GM21423 (cell line): ENCODE data around the gene POLD3.

Experiments used
- ATAC-seq: cut with Tn5 transposase; IDR thresholded peaks from one replicate; pipeline ENCODE4 v1.9.1; 2021; ENCODE audit warnings: mild to moderate bottlenecking, moderate library complexity; ENCODE audit not compliant: unreplicated experiment

The POLD3 gene, protein sequence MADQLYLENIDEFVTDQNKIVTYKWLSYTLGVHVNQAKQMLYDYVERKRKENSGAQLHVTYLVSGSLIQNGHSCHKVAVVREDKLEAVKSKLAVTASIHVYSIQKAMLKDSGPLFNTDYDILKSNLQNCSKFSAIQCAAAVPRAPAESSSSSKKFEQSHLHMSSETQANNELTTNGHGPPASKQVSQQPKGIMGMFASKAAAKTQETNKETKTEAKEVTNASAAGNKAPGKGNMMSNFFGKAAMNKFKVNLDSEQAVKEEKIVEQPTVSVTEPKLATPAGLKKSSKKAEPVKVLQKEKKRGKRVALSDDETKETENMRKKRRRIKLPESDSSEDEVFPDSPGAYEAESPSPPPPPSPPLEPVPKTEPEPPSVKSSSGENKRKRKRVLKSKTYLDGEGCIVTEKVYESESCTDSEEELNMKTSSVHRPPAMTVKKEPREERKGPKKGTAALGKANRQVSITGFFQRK

DNA sequence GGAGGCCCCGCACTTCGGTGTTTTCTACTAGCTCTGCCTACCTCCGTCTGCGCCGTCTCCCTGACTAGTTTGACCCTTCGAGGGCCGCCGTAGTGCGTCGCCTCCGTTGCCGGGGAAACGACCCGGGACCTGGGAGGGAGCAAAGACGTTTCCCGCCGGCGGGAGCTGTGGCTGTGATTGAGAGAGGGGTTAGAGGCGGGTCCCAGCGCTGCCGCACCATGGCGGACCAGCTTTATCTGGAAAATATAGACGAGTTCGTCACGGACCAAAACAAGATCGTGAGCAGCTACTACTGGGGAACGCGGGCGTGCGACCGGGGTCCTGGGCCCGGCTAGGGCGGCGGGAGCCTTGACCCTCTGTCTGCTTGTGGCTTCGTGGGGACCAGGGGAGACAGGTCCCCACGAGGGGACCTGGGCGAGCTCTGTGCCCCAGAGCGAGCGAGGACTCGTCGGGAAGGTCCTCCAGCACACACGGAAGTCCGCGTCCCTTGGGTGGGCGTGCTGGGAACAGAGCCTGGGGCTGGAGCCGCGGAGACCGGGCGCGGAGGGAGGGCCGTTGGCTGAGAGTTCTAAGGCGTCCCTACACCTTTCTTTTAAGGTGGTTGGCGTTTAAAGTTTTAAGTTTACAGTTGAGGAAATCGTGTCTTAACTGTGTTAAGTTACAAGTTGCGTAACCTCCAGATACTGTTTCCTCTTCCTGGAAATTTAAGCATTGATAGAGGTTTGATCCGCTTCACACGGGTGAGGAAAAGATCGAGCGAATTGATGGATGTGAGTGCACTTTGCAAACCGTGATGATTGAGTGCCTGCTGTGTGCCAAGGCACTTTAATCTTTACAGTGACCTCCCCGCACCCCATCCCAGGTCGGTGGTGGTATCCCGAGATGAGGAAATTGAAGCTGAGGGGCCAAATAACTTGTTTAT, at the start of gene POLD3:
TSS of gene POLD3 (plus strand) at position 142 of the 922 bp plus-strand sequence. CDS start at position 219, 77 bp downstream.
- ATAC-seq, result peak; percentile 95

DNA sequence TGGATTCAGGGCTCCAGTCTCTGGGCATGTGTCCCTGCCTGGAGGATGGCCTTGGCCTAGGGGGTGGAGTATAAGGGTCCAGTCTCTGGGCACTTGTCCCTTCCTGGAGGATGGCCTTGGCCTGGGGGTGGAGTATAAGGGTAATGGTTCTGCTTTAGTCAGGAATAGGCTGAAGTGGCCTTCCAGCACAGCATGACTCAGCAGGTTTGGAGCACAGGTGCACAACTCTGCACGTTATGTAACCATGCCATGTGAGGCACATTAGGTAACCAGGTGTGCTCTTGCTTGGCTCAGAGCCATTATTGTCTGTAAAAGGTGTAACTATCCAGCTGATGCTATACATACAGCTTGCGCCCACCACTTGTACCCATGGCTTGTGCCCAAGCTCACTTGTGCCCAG, 48.4 kb upstream of the POLD3 start:
- ATAC-seq, result no peak

DNA sequence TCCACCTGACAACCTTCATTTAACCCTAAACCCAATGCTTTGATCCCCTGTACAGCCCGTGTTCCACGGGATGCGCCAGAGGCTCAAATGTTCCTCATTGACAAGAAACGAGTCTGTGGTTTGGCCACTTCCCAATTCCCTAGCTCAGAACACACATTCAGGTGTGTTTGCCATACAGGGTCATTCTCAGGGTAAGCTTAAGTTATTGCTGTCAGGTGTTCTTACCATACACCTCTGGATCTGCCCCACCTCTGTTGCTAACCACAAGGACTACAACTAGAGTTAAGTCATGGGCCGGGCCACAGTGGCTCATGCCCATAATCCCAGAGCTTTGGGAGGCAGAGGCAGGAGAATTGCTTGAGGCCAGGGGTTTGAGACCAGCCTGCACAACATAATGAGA, 45.6 kb upstream of the POLD3 start:
- ATAC-seq, result no peak

DNA sequence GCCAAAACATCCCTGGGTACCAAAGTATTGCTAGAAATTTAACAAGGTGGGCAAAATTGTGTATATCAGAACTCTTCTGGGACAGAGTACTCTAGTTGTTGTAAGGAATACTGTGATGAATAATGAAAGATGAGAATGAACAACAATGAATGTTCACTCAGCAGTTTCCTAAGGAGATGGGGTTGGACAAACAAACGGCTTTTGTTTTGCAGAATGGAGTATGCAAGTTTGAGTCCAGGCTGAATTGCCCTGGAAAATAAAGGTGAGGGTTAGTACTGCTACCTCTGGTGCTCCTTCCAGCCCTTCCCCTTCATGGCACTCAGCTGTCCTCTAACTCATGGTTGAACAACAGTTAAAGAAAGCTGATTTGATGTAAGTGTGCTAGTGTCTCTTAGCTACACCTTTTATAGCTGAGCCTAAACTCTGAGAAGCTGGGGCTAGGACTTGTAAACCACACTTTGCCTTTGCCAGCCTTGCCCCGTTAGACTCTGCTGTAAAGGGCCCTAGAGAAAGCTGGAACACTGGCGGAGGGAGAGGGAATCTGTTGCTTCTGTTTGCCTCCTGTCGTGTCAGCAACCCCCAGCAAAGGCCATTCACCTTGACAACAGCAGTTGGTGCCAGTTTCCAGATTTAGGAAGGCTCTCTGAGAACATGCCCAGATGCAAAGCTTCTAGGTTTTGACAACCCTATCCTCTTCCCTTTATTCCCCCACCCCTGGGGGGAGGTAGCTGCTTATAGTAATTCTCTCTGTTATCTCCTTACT, 41.2 kb upstream of the POLD3 start:
- no peak for ATAC-seq

DNA sequence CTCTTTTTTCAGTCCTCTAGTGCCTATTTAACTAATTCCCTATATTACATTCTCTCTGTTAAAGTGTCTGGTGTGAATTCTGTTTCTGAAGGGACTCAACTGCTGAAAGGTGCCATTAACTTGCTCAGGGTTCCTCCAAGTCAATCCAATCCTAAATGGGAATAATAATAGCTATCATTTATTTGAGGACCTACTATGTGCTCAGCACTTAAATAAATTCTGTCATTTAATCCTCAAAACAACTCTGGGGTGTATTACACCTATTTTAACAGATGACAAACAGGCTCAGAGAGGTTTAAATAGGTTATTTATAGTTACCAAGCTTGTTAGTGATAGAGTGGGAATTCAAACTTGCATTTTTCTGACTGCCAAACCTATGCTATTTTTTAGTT, 40.6 kb upstream of the POLD3 start:
- ATAC-seq, result no peak

DNA sequence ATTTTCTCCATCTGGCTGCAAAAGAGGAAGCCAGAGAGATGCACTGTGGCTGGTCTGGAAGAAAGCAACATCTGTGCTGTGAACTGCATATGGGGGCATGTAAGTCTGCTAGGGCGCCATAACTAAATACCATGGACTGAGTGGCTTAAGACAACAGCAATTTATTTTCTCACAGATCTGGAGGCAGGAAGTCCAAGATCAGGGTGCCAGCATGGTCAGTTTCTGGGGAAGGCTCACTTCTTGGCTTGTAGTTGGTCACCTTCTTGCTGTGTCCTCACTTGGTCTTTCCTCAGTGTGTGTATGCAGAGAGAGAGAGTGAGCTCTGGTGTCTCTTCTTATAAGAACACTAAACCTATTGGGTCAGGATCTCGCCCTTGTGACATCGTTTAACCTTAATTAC, 34.9 kb upstream of the POLD3 start:
- no peak for ATAC-seq

DNA sequence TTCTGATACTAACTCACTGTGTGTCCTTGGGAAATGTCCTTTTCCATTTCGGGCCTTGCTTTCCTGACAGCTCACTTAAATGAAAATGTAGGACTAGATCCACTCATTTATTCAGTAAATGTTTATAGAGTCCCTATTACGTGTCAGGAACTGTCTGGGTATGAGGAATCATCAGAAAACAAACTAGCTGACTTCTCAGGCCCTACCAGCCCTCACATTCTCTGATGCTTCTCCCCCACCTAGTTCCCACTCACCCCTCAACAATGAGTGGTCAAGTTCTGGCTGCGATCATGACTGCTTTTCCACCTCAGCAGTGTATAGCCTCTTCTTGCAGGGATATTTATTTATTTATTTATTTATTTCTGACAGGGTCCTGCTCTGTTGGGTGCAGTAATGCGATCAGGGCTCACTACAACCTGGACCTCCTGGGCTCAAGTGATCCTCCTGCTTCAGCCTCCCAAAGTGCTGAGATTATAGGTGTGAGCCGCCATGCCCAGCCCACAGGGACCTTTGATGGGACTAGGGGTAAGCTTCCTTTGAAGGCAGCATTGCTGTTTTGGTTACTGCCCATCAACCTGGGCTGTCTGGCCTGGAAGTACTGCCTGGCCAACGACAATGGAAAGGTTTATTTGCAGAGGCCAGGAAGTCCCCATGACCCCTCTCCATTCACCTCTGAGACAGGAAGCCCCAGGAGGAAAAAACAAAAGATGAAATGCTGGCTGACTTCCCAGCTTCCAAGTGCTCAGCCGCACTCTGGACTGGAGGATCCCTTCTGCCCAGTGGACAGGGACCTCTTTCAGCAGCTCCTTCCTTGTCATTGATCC, 33.1 kb upstream of the POLD3 start:
- ATAC-seq, result no peak

DNA sequence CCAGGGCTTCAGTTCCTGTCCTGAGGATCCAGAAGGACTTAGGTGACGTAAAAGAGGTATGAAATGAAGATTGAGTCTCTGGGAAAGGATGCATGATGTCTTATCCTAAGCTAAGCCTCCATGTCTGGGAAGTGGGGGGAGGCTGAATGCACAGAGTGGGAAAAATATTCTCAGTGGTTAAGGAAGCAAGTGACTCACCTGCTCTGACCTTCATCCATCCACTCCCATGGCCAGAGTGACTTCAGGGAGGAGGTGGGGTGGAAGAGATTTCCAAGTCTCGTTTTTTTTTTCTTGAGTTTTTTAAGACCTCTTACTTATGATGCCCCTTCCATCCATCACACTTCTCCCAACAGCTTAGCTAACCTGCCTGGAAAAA, 32.5 kb upstream of the POLD3 start:
- ATAC-seq, result no peak

DNA sequence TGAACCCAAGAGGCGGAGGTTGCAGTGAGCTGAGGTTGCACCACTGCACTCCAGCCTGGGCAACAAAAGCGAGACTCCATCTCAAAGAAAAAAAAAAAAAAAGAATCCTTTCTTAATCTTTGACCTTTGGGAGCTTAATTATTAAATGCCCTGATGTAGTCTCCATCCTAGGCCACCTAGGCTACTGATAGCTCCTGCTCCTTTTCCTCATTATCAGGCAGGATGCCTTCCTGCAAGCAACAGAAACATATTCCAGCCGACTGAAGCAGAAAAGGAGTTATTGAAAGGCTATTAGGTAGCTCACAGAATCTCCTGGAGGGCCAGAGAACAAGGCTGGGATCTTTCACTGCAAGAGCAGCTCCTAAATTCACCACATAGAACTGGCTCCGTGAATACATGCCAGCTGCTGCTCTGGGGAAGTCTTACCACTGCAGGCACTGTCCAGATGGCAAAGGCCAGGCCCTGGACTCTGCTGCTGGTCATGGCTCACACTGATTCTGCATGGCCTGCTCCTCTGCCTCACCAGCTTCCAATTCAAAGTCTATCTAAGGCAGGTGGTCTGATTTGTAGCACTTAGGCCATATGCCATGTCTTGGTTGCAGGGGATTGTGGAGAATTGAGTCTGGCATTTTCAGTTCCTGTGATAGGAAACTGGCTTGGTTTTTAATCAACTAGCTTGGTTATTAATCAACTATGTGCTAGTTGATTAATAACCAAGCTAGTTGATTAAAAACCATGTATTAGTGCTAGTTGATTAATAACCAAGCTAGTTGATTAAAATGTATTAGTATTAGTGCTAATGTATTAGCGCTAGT, 26.0 kb upstream of the POLD3 start:
- ATAC-seq, result no peak

DNA sequence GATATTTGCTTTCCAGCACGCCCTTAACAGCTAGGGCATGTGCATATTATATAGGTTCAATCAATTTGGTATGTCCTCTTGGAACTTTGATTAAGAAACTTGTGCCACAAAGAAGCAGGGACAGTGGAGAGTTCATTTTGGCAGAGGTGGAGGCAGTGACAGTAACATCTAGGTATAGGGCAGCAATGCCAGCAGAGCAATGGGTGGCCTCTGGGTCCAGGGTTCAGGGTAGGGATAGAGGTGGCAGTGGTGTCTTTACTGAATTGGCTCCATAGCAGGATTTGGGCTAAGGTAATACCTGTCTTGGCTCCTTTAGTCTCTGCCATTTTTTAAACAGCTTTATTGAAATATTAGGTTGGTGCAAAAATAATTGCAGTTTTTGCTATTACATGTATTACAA, 24.4 kb upstream of the POLD3 start:
- ATAC-seq, result no peak

DNA sequence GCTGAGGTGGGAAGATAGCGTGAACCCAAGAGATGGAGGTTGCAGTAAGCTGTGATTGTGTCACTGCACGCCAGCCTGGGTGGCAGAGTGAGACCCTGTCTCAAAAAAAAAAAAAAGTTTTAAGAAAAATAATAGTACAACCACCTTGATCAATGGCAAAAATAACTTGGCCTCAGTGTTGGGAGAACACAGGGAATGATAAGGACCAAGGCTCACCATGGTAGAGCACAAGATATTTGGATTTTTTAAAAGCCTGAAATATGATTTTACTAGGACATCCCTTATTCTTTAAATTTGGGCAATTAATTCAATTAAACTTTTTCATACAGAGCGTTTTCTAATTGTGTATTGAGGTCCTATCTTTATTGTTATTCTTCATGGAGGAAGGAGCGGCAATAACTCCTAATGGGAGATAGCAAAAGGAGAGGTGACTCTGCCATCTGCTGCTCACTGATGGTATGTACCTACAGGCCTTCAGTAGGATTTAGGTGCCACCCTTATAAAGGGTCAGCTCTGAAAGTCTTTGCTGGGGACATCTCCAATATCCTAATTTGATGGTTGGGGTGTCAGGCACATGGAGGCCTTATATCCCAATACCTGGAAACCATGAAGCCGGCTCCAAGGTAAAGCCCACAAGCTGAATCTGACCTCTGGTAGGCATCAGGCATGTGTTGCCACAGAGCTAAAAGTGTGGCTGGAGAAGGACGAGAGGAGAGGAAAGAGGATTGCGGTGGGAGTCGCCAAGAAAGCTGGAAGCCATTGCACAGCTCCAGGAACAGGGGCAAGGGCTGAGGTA, 21.9 kb upstream of the POLD3 start:
- ATAC-seq, result no peak

DNA sequence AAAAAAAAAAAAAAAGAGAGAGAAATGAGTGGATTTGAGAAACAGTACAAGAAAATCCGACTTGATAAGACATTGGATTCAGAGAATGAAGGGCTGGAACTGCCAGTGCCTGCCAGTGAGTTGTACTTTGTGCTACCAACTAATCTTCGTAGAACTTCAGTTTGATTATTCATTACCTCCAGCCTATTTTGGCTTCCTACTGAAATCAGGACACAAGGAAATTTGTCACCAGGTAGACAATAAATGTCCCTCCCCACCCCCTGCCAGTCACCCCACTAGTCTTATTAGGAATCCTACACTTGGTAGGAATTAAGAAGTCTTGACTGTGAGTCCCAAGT, 21.4 kb upstream of the POLD3 start:
- no peak for ATAC-seq

DNA sequence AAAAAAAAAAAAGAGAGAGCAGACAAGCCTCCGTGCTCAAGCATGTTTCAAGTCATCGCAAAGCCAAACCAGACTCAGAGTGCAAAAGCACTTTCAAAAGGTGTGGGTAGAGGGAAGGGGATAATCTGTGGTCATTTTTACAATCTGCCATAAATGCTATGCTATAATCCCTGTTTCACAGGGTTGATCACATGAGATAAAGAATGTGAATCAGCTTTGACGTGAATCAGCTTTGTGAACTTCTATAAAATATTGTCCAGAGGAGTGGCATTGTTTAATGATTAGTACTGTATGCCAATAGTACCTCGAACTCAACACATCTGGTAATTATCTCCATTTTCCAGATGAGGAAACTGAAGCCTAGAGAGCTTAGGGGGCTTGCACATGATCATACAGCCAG, 20.0 kb upstream of the POLD3 start:
- ATAC-seq, result no peak

DNA sequence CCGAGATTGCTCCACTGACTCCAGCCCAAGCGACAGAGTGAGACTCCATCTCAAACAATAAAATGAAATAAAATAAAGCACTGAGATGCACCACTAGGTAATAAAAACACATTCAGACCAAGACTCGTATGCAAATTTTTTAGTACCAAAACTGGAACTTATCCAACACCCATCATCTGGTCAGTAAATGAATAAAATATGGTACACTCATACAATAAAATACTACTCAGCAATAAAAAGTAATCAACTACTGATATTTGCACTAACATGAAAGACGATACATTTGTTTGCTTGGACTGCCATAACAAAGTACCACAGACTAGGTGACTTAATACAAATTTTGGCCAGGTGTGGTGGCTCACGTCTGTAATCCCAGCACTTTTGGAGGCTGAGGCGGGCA, 17.8 kb upstream of the POLD3 start:
- ATAC-seq, result no peak

DNA sequence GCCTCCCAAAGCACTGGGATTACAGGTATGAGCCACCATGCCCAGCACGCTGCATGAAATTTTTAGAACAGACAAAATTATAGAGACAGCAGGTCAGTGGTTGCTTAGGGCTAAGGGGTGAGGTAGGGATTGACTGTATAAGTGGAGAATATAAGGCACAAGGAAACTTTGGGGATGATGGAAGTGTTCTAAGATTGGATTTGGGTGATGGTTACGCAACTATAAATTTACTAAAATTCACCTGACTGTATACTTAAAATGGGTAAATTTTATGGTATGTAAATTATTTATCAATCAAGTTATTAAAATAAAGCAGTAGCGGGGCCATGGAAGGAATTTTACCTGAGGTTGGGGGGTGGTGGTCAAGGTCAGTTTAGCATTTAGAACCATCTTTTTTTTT, 16.4 kb upstream of the POLD3 start:
- no peak for ATAC-seq

DNA sequence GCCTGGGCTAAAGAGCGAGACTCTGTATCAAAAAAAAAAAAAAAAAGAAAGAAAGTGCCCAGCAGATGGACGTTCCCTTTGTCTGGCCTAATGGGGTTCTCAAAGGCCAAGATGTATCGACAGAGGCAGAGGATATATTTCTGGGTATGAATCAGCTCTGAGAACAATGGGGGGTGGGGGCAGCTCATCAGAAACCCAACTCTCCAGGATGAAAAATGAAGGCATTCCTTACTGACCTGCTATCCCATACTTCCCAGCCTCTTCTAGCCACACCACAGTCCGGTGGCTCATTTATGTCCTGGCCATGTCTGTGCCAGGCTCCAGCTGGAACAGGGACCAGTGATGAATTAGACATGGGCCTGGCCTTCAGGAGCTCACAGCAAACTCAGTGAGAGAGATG, 15.2 kb upstream of the POLD3 start:
- ATAC-seq, result no peak

DNA sequence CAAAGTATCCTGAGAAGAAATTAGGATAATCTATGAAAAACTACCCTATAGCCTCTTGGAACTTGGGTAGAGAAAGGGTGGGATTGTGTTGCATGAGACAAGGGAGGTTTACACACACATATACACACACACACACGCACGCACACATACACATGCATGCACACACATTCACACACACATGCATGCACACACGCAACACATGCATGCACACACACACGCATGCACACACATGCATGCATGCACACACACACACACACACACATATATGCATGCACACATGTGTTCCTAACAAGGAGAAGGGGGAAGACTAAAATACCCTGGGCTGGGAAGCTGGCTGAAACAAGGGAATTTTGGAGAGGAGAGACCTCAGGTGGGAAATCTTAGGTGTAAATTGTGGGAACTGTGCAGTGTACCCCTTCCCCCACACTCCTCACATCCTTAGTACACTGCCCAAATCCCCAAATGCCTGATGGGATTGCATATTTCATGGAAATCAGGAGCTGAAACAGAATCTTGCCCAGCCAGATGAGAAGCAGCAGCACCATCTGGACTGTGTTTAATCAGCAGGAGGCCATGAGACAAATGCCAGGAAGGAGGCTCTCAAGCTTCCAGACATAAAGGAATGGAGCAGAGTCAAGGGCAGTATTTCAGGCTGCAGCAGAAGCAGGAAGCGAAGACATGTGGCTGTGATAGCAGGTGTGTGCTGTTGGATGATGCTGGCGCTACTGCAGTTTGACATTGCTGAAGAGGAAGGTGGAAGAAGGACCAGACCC, 14.6 kb upstream of the POLD3 start:
- no peak for ATAC-seq
